ENCODE data around the gene STK17B. TPM values are rescaled to one million over a fixed set of nuclear protein-coding genes. Genes with fewer than 3 reads are reported as not detected.

STK17B gene
- total and polyA plus RNA-seq, 4 donors = 9.0 to 73.7 (median 27.2) TPM

GRCh38 chr2:196131949-196132925, 39.1 kb downstream of the STK17B start:
- no peak for TF ChIP-seq CTCF (IDR thresholded peaks at IDR 0.05; ENCODE audit: control extremely low read depth, extremely low read depth)
- no peaks in the 10 kb centered on the region for H3K27me3 ChIP-seq (ENCODE audit: control insufficient read depth in 3 of 3, insufficient read depth in 3 of 3, low read length in 2 of 3)
- peaks cover 12 to 32% (median 19%) of the 10 kb centered on the region in 4 donors for H3K9me3 ChIP-seq (ENCODE audit: control insufficient read depth in 4 of 4, insufficient read depth in 3 of 4, low read length in 3 of 4)
- H3K27ac ChIP-seq (ENCODE audit: low read depth in 1 of 2, low read length in 1 of 2) = no peak overlapping the region
- peak in 1 of 3 donors; percentile 17 for DNase-seq
- ATAC-seq (ENCODE audit: insufficient read depth, low FRiP score) = peak; percentile 10
- H3K4me1 ChIP-seq (ENCODE audit: control insufficient read depth in 5 of 5, insufficient read depth in 5 of 5, low read length in 5 of 5) = no peaks in the 10 kb centered on the region
- WGBS, 2 donors = 73 to 81% methylated on average over 5 of the region's 5 CpGs
- H3K36me3 ChIP-seq (ENCODE audit: control insufficient read depth in 4 of 4, insufficient read depth in 4 of 4, low read length in 4 of 4) = peaks cover under 1 to 9% (median 4%) of the 10 kb centered on the region in 4 donors
- no peak overlapping the region for H3K9ac ChIP-seq (ENCODE audit: insufficient read depth in 1 of 2, low read length in 2 of 2)
- H3K4me3 ChIP-seq = no peak overlapping the region

GRCh38 chr2:196131384-196131937, 39.9 kb downstream of the STK17B start:
- peak; percentile 23 for TF ChIP-seq CTCF (IDR thresholded peaks at IDR 0.05; ENCODE audit: control extremely low read depth, extremely low read depth)
- WGBS, 2 donors = 70 to 79% methylated on average over 7 of the region's 7 CpGs
- DNase-seq (no peak), ATAC-seq (ENCODE audit: insufficient read depth, low FRiP score) (peak; percentile 73)
- Histone ChIP-seq H3K4me3 (no peak overlapping the region), H3K4me1 (ENCODE audit: control insufficient read depth in 5 of 5, insufficient read depth in 5 of 5, low read length in 5 of 5) (no peaks in the 10 kb centered on the region), H3K27me3 (ENCODE audit: control insufficient read depth in 3 of 3, insufficient read depth in 3 of 3, low read length in 2 of 3) (no peaks in the 10 kb centered on the region), H3K36me3 (ENCODE audit: control insufficient read depth in 4 of 4, insufficient read depth in 4 of 4, low read length in 4 of 4) (peaks cover 0 to 9% (median 4%) of the 10 kb centered on the region in 4 donors), H3K9ac (ENCODE audit: insufficient read depth in 1 of 2, low read length in 2 of 2) (no peak overlapping the region), H3K9me3 (ENCODE audit: control insufficient read depth in 4 of 4, insufficient read depth in 3 of 4, low read length in 3 of 4) (peaks cover 12 to 32% (median 19%) of the 10 kb centered on the region in 4 donors), H3K27ac (ENCODE audit: low read depth in 1 of 2, low read length in 1 of 2) (no peak overlapping the region)

GRCh38 chr2:196130039-196130825, 41.1 kb downstream of the STK17B start:
- no peak for TF ChIP-seq CTCF (IDR thresholded peaks at IDR 0.05; ENCODE audit: control extremely low read depth, extremely low read depth)
- Histone ChIP-seq H3K4me3 (no peak overlapping the region), H3K9me3 (ENCODE audit: control insufficient read depth in 4 of 4, insufficient read depth in 3 of 4, low read length in 3 of 4) (peaks cover 10 to 30% (median 19%) of the 10 kb centered on the region in 4 donors), H3K9ac (ENCODE audit: insufficient read depth in 1 of 2, low read length in 2 of 2) (no peak overlapping the region), H3K27me3 (ENCODE audit: control insufficient read depth in 3 of 3, insufficient read depth in 3 of 3, low read length in 2 of 3) (no peaks in the 10 kb centered on the region), H3K36me3 (ENCODE audit: control insufficient read depth in 4 of 4, insufficient read depth in 4 of 4, low read length in 4 of 4) (peaks cover 0 to 3% (median 2%) of the 10 kb centered on the region in 4 donors), H3K27ac (ENCODE audit: low read depth in 1 of 2, low read length in 1 of 2) (no peak overlapping the region), H3K4me1 (ENCODE audit: control insufficient read depth in 5 of 5, insufficient read depth in 5 of 5, low read length in 5 of 5) (no peaks in the 10 kb centered on the region)
- ATAC-seq (ENCODE audit: insufficient read depth, low FRiP score) (no peak), DNase-seq (no peak)
- WGBS, 2 donors = 96 to 98% methylated on average over 7 of the region's 7 CpGs

All from lung (tissue), 12 donors.